SK-MEL-5 (cell line): ENCODE measurements around the gene OR5AN1. TPM values are rescaled to one million over a fixed set of nuclear protein-coding genes. Genes with fewer than 3 reads are reported as not detected.

Experiments used
- DNase-seq: peaks from one replicate; pipeline ENCODE4 v3.0.0-alpha.2; 2016; ENCODE audit warnings: low read depth, low spot score
- in situ Hi-C: cut with HindIII; loops from 2 replicates; pipeline ENCODE4 v1.10.0; 2016; ENCODE audit warnings: low sequenced_read_pairs, high pct_unique_total_duplicates, low pct_unique_long_range_greater_than_20kb
- total RNA-seq: library from RNA; depleted of rRNA; stranded (reverse); fragments of >200 nt; shearing (Covaris generic); gene quantifications from 2 replicates; pipeline ENCODE4 v1.2.3, GENCODE V29; 2014; rRNA removed

Gene OR5AN1
- total RNA-seq, 1 experiment from 2014 or later, result not detected

- in situ Hi-C loops, result no loop called here
- no peak for DNase-seq
Measured at GRCh38 chr11:59415111-59415510, 56.4 kb downstream of the OR5AN1 start.

GRCh38 chr11:59416613-59417012, 57.9 kb downstream of the OR5AN1 start:
- DNase-seq, result no peak
- in situ Hi-C loops, result no loop called here

DNA sequence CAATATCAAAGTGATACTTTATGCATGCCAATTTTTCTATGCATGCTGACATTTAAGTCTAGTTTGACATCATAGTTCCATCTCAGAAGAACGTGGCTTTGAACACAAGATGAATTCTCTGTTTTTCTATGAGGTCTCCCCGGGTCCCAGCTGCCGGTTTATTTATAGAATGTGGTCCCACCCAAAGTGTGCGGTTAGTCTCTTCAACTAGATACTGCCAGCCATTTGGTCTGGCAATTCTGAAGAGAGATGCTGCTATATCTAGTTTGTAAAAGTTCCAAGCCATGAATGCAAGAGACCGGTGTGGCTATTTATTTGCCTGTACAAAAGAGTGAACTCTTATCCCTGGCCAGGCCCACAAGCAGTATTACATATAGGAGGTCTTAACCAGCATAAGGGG, 58.3 kb downstream of the OR5AN1 start:
- DNase-seq, result no peak
- in situ Hi-C loops, result no loop called here

DNA sequence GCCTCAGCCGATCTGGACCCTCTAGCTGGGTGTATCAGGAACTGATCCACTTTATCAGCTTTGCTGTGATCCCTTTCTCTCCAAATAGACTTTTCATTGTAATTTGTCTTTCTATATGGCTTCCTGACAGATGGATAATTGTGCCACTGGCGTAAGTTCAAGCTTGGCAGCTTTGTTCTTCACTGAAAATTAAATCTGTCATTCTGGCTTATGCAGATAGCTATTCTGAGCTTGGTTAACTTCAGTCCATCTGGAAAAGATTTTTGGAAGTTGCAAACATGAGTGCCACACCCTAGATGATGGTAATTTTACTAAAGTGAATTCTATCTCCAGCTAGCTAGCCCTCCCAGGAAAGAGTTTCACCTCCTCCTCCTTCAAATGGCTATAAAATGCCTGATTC, 59.5 kb downstream of the OR5AN1 start:
- no peak for DNase-seq
- in situ Hi-C loops, result no loop called here

Other genes starting within 250 kb of the OR5AN1 start
- 30.6 and 31.1 TPM in 2 replicates for gene FAM111A, start 216.0 kb upstream of the OR5AN1 start, total RNA-seq
- gene DTX4, start 186.8 kb upstream of the OR5AN1 start, total RNA-seq, result 0.67 and 0.95 TPM in 2 replicates
- not detected in 2 replicates for gene MPEG1, start 146.0 kb upstream of the OR5AN1 start, total RNA-seq
- not detected in 2 replicates for gene OR5A2, start 67.5 kb downstream of the OR5AN1 start, total RNA-seq
- gene OR5A1, start 77.6 kb downstream of the OR5AN1 start, total RNA-seq, result not detected in 2 replicates
- not detected in 2 replicates for gene OR4D6, start 98.1 kb downstream of the OR5AN1 start, total RNA-seq
- not detected in 2 replicates for gene OR4D10, start 114.4 kb downstream of the OR5AN1 start, total RNA-seq
- gene OR4D11, start 144.7 kb downstream of the OR5AN1 start, total RNA-seq, result not detected in 2 replicates
- gene OR4D9, start 152.6 kb downstream of the OR5AN1 start, total RNA-seq, result not detected in 2 replicates